SIG-M5 treated with dmso at 0.1 percent for 504 hours (cell line): Measurements from ENCODE around the gene RASGRP4.

ENCODE experiments used
- DNase-seq: peaks from one replicate; lab custom pipeline; 2025; ENCODE audit not compliant: unreplicated experiment; lab: John Stamatoyannopoulos, UW

The RASGRP4 gene

DNA sequence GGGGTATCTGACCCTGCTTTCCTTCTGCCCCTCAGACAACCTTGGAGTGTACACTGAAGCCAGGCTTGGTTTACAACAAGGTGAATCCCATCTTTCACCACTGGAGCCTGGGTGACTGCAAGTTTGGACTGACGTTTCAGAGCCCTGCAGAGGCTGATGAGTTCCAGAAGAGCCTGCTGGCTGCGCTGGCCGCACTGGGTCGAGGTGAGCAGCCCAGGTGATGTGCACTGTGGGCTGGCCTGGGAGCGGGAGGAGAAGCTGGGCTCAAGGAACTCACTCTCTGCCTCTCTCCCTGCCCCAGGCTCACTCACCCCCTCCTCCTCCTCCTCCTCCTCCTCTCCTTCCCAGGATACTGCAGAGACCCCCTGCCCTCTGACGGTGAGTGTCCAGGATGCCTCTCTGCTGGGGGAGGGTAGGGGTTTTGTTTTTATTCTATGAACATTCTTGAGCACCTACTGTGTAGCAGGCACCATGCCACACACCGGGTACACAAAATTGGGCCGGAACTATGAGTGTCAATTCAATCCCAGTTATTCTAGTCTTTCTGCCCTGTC is 34.0 kb downstream of the RASGRP4 start:
- no peak for DNase-seq

DNA sequence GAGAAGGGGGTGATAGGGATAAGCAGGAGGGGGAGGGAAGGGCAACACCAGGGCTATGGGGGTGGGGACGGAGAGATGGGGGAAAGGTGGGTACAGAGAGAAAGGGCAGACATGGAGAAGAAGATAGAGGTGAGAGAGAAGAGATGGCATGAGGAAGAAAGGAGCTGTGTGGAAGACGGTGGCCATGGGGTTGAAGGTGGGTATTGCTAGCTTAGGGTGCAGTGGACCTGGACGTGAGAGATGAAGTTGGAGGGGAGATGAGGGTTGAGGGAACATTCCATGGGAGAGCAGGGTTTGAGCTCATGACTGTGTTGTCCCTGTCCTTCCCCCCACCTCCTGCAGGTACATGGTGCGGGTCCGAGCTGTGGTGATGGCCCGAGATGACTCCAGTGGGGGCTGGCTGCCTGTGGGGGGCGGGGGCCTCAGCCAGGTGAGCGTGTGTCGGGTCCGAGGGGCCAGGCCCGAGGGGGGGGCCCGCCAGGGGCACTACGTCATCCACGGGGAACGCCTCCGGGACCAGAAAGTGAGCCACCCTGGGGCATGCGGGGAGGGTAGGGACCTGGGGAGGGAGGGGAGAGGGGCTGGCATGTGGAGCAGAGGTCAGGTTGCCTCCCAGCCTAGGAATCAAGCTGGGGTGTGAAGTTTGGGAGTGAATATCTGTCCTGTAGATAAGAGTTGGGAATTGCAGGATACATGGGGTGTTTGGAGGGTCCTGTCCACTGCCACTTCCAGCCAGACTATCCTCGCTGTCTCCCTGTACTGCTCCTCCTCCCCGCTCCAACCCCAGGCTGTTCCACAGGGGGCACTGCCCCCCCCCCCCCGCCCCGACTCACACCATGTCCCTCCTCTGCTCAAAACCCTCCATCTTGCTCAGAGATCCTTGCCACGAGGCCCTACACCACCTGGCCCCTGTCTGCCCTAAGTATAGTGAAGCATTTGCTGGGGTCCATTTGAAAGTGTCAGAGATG is 35.8 kb downstream of the RASGRP4 start:
- DNase-seq: no peak

DNA sequence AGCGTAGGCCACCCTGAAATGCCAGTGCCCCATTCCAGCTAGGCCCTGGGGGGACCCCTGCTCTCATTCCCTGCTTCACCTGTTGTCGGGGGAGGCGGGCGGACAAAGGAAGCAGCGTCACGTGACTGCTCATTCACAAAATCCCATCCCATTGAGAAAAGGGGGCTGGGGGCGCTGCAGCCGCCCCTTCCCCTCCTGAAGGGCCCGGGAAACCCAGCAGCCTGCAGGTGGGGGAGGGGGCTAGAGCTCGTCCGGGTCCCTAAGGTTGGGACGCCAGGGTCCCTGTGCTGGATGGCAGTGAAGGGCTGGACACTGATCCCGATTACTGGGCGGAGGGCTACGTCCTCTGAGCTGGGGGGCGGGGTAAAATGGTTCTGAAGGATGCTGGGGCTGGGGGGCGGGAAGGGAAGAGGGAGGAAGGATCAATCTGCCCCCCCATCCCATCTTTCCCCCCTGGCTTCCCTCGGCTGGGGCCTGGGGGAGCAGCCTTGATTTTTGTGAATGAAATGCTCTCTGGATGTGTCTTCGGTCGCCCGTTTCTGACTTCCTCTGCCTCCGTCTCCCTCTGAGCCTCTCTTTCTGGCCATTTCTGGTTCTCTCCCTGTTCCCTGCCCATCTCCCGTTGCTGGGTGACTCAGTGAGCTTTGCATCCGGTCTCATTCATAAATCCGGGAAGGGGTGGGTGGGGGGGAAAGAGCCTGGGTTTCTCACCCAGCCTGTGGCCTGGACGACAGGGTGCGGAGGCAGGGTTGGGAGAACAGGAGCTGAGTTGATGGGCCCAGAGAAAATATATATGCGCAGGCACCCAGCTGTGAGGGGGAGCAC is 36.7 kb downstream of the RASGRP4 start:
- no peak for DNase-seq

DNA sequence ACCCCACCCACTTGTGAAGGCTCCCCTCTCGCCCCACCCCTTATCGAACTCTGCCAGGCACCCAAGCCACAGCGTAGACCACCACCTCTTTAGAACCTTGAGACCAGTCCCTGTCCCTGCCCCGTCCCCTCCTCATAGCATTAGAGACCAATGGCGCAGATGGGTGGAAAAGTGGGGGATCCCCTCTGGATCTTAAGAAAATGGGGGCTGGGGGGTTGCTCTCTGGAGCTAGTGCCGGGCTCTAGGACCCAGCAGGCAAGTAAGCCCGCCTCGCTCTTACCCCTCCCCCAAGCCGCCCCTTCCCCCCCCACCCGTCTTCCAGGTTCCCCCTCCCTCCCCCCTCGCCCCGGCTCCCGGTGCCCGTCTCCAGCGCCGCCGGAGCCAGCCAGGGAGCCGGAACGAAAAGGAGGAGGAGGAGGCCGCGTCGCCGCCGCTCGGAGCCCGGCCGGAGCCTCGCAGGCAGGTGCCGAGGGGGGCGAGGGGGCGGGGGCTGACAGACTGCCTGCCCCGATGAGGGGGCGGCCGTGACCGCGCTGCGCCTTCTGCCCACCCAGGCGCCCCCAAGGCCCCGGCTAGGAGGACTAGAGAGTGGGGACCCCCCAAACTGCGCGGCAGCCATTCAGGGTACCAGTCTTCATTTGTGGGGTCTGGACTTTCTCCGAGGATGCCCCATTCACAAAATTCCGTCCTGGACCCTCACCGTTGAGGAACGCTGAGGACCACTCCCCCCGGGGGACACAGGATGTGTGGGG is 37.5 kb downstream of the RASGRP4 start, which contains the start of gene SPRED3:
SPRED3 (plus strand) TSS at position 349 of the 752 bp plus-strand sequence. CDS start 1,606 bp downstream, outside the sequence.
- no peak for DNase-seq

DNA sequence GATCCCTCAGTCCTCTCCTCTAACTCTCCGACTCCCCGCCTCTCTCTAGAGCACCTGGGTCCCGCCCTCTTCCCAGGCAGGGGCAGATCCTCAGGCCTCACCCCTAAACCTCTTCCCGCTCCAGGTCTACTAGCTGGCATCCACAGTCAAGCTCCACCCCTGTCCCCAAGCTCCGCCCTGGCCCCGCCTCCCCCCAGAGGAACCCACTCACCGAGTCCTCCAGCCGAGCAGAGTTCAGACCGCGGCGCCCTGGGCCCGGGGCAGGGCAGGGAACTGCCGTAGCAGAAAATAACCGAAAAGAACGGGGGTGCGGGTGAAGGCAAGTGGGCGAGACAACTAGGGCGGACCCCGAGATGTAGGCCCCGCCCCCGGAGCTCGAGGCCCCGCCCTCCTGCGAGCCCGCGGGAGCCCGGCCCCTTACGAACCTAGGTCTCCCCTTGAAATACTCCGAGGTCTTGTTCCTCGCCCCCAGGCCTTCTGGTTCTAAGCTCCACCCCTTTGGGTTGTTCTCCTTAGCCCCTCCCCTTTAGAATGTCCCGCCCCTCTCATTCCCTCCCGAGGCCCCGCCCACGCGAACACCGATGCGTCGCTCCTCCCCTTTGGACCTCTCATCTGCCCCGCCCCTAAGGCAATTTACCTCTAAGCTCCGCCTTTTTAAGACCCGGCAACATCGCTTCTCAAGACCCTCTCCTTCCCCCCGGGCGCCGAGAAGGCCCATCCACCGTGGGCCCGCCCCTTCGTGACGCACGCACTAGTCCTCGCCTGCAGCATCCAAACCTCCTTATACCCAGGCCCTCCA is 38.3 kb downstream of the RASGRP4 start, which contains the start of gene GGN:
GGN (minus strand) TSS at position 485 of the 799 bp plus-strand sequence. CDS start 773 bp downstream, outside the sequence.
- DNase-seq: peak; percentile 73

DNA sequence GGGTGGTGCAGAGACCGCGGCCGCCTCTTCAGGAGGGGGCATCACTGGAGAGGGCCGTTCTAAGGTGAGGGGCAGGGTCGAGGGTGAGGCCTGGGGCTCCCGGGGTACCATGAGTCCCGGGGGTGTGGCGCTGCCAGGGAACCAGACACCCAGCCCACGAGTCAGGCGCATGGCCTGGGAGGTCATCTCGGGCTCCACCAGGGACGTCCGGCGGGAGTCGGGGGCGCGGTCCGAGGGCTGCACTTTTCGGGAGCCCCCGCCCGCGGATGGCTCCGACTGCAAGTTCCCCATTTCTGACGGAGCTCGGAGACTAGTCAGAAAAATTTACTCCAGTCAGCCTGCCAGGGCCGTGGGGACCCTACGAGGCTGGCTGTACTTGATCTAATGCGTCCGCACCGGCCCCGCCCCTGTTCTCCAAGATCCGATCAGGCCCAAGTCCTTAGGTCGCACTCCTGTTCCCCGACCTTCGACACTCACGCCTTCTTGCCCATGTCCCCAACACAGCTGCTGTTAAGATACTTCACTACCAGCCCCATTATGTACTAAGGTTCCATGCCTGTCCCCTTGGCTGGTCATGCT is 39.0 kb downstream of the RASGRP4 start:
- peak; percentile 33 for DNase-seq

DNA sequence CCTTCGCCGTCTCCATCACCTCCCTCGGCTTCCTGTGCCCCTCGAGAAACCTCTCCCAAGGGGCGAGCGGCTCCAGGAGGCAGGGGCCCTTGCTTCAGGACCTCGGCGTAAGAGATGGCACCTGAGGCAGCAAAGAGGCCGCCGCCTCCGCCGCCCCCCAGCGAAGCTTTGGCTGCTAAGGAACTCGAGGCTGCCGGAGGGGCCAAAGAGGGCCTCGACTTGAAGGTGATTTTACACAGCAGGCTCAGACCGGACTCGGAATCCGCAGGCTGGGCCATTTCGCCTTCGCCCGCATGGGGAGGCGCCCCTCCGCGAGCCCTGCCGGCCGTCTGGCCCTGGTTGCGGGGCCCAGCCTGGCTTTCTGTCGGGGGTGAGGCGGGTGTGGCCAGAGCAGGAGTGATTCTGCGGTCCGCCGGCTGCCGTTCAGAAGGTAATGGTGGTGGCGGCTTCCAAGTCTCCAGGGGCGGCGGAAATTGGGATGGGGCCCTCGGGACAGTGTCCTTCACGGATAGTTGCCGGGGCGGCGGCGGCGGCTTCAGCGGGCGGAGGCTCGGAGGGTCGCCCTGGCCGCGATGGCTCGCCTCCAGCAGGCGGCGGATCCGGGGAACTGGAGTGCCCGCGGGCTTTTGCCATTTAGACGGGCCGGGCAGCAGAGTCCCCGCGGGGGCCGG is 39.6 kb downstream of the RASGRP4 start:
- DNase-seq: no peak

DNA sequence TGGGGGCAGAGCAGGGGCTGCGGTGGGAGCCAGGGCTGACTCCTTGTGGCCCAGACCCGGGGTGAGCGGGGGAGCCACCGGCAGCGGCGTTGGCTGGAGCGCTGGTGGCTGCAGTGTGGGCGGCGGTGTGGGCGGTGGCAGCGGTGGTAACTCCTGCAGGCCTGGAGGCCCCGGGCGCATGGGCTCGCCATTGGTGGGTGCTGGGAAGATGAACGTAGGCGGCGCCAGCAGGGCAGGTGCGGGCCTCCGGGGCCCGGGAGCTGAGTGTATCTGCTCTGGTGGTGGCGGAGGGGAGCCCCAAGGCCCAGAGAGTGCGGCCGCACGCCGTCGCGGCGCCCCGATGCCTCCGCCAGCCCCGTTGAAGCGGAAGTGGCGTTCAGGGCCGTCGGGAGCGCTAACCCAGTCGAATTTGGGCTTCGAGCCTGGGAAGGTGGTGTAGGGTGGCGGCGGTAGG is 40.2 kb downstream of the RASGRP4 start:
- no peak for DNase-seq

DNA sequence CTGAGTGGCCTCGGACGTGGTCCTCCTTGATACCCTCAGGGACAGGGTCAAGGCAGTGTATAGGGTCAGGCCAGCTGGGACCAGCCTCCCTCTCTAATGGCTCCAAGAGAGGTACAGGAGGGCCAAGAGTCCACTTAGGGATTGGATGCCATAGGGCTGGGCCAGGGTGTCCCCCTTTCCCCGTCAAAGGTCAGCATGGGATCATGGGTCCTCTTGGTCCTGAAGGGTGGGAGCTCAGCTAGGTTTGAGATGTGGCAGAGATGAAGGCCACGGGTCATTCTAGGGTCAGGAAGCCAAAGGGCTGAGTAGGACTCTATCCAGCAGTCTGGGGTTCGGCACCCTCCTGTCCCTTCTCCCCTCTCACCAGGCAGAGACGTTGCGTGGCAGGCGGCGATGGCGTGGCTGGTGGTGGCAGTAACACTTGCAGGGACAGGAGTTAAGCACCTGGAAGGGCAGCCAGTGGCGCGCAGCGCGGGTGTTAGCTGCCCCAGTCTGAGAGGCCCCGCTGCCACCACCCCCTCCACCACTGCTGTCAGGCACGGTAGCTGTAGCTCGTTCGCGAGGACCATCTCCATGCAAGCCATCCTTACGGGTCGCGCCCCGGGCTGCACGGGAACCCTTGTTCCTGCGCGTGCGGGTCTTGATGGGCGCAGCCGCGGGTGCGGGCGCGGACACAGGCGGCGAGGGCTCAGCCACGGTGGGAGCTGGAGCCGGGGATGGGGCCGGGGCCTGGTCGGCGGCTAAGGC is 40.8 kb downstream of the RASGRP4 start:
- no peak for DNase-seq

DNA sequence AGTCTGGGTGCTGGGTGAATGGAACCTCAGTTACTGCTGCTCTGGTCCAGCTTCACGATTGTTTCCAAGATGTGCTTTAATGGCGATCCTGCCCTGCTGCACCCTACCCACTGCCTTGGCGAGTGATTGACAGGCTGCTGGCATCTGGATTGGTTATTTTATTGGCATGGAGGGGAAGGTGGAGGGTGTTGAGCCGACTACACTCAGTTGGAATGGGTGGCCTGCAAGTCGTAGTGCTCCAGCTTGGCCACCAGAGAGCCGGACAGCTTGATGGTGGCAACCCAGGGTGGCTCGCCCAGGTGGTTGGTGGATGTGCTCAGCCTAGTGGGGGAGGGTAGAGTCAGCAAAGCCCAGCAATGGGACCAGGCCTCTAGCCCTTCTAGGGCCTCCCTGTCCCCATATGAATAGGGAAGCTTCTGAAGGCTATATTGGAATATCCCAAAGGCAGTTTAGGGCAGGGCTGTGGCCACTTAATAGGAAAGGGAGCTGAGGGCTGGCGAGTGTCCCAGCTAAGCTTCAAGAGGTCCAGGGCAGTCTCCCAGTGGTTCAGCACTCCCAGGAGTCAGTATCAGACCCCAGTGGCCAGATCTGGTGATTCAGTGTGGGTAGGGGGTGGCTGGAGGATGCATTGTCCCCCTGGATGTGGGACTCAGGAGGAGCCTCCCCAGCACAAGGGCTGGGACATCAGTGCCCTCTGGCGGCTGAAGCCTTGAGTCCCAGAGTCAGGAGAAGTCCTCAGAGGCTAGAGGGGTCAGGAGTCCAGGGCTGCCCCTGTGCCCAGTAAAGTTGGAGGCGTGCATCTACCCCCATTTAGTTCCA is 41.6 kb downstream of the RASGRP4 start:
- DNase-seq: no peak

DNA sequence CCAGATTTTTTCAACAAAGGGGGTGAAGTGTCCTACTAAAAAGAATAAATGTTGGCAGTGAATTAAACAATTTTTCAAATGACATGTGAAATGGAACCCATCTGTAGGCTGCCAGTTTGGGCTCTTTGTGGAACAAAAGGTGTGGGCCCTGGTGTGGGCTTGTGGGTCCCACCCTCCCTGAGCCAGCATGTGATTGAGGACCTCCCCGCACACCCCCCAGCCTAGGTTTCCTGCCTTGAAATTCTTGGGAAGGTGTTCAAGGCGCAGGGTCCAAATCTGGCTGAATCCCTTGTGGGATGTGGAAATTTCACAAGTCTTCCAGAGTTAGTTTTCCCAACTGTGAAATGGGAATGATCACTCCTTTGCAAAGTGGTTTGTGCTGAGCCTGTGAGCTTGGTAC is 42.3 kb downstream of the RASGRP4 start:
- no peak for DNase-seq

DNA sequence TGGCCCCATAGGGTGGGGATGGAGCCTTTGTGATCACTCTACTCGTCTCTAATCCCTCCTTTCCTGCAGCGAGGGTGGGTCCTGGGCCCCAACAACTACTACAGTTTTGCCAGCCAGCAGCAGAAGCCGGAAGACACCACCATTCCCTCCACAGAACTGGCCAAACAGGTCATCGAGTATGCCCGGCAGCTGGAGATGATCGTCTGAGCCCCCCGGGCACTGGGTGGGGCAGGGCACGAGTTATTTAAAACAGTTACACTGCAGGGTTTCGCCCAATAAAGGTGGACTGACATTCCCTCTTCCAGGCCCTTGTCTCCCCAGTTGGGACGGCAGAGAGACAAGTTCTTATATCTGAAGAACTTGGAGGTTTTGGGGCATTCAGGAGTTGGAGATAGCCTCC is 42.8 kb downstream of the RASGRP4 start:
- no peak for DNase-seq

DNA sequence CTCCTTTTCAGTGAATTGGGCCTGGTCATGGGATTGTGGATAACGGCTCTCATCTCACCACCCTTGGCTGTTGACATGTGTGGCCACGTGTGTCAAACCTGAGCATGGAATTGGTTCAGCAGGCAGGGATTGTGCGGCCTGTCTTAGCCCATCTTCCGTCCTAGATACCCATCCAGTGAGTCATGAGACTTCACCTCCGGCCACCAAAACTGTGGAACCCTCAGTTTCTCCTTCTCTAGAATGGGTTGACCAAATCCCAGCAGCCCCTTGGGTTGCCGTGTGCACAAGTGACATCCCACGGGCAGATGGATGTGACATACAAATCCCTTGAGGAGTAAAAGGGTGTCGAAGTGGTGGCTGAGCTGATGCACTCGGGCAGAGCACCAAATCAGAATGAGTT is 44.9 kb downstream of the RASGRP4 start:
- DNase-seq: no peak

DNA sequence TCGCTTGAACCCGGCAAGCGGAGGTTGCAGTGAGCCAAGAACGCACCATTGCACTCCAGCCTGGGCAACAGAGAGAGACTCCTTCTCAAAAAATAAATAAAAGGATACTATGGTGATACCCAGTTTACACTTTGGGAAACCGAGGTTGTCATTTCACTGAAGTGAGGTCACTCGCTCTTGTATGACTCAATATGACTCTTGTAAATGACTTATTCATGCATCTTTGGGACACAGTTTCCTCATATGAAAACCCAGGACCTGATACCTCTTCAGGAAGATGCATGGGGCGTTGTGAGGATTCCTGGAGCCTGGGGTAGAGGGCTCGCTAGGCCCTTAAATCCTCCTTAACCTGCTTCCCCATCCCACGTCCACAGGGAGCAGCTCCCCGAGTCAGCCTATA is 47.2 kb downstream of the RASGRP4 start:
- DNase-seq: no peak

DNA sequence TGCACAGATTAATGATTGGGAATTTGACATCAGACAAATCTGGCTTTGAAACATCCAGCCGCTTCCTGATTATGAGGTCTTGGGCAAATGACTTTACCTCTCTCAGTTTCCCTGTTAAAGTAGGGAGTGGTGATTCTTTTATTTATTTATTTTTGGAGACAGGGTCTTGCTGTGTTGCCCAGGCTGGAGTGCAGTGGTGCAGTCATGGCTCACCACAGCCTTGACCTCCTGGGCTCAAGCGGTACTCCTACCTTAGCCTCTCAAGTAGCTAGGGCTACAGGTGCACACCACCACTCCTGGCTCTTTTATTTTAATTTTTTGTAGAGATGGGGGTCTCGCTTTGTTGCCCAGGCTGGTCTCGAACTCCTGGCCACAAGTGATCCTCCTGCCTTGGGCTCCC is 49.0 kb downstream of the RASGRP4 start:
- no peak for DNase-seq

DNA sequence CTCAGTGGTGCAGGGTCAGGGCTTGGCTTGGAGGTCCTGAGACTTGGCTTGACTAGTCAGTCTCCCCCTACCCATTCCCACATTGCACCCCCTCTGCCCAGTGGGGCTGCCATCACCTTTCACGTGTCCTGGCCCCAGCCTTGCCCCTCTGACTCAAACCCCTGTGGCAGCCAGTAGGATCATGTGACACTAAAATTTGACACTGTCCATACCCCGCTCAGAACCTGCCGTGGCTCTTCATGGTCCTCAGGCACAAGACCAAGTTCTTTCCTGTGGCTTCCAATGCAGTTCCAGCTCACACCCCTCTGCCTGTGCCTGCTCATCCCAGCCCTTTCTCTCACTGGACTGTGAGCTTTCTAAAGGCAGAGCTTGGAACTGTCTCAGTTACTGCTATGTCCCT is 49.4 kb downstream of the RASGRP4 start:
- DNase-seq: no peak

DNA sequence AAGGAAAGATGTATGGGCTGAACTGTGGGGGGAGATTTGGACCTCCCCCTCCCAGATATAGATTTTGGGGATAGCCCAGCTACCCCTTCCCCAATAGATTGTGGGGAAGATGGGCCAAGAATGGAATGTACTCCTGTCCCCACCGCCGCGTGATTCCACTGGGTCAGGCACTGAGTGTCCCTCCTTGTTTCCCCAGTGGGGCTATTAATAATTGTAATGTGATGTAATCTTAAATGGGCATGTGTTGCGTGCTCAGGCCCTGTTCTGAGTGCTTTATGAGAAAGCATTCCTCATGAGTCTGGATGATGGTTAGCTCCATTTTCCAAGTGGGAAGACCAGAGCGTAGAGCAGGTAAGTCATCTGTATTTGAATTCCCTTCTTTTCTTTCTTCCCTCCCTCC is 50.3 kb downstream of the RASGRP4 start:
- no peak for DNase-seq
